HEK293 (cell line): ENCODE measurements around the gene R3HDM2.
A peak's percentile ranks its signal among the peaks of the same experiment; 100 is the strongest.

Experiments
- BCL11B ChIP-seq: fragments of 450-650 bp; formaldehyde crosslinking; IDR thresholded peaks from 2 replicates; pipeline ENCODE4 v1.5.1; 2016; ENCODE audit warnings: low read depth, missing biosample characterization, missing genetic modification characterization
- GLIS1 ChIP-seq: fragments of 450-650 bp; formaldehyde crosslinking; IDR thresholded peaks from 2 replicates; pipeline ENCODE4 v1.5.1; 2016; ENCODE audit warnings: missing biosample characterization, missing genetic modification characterization
- HIC1 ChIP-seq: fragments of 450-650 bp; formaldehyde crosslinking; IDR thresholded peaks from 2 replicates; pipeline ENCODE4 v1.5.1; 2016; ENCODE audit warnings: missing biosample characterization, missing genetic modification characterization
- INSM2 ChIP-seq: fragments of 450-650 bp; formaldehyde crosslinking; IDR thresholded peaks from 2 replicates; pipeline ENCODE4 v1.5.1; 2016; ENCODE audit warnings: missing biosample characterization, missing genetic modification characterization
- KLF1 ChIP-seq: fragments of 450-650 bp; formaldehyde crosslinking; IDR thresholded peaks from 2 replicates; pipeline ENCODE4 v1.5.1; 2016; ENCODE audit warnings: missing biosample characterization, missing genetic modification characterization
- KLF9 ChIP-seq: fragments of 450-650 bp; formaldehyde crosslinking; IDR thresholded peaks from 2 replicates; pipeline ENCODE4 v1.5.1; 2016; ENCODE audit warnings: missing biosample characterization, missing genetic modification characterization, low read depth
- WT1 ChIP-seq: fragments of 450-650 bp; formaldehyde crosslinking; IDR thresholded peaks from 2 replicates; pipeline ENCODE4 v1.5.1; 2016; ENCODE audit warnings: missing biosample characterization, missing genetic modification characterization
- YY2 ChIP-seq: fragments of 450-650 bp; formaldehyde crosslinking; IDR thresholded peaks from 2 replicates; pipeline ENCODE4 v1.5.1; 2016; ENCODE audit warnings: missing biosample characterization, missing genetic modification characterization
- ZBTB11 ChIP-seq: fragments of 450-650 bp; formaldehyde crosslinking; conservative IDR thresholded peaks from 2 replicates; pipeline ENCODE4 v1.5.1; 2016; ENCODE audit warnings: low read depth, missing biosample characterization, missing genetic modification characterization
- ZBTB49 ChIP-seq: fragments of 450-650 bp; formaldehyde crosslinking; IDR thresholded peaks from 2 replicates; pipeline ENCODE4 v1.5.1; 2016; ENCODE audit warnings: missing biosample characterization, missing genetic modification characterization, low read depth
- ZFP37 ChIP-seq: fragments of 450-650 bp; formaldehyde crosslinking; IDR thresholded peaks from 2 replicates; pipeline ENCODE4 v1.5.1; 2016; ENCODE audit warnings: missing biosample characterization, missing genetic modification characterization
- ZNF214 ChIP-seq: fragments of 450-650 bp; formaldehyde crosslinking; IDR thresholded peaks from 2 replicates; pipeline ENCODE4 v1.5.1; 2017; ENCODE audit warnings: missing biosample characterization, mild to moderate bottlenecking, missing genetic modification characterization, borderline replicate concordance
- ZNF341 ChIP-seq: fragments of 450-650 bp; formaldehyde crosslinking; IDR thresholded peaks from 2 replicates; pipeline ENCODE4; 2016; ENCODE audit warnings: low read depth, missing biosample characterization, missing genetic modification characterization
- ZNF391 ChIP-seq: fragments of 450-650 bp; formaldehyde crosslinking; IDR thresholded peaks from 2 replicates; pipeline ENCODE4 v1.5.1; 2016; ENCODE audit warnings: low read depth, missing biosample characterization, missing genetic modification characterization, borderline replicate concordance
- ZNF398 ChIP-seq: fragments of 450-650 bp; formaldehyde crosslinking; IDR thresholded peaks from 2 replicates; pipeline ENCODE4 v1.5.1; 2017; ENCODE audit warnings: missing biosample characterization, missing genetic modification characterization
- ZNF513 ChIP-seq: fragments of 450-650 bp; IDR thresholded peaks from 2 replicates; pipeline ENCODE4 v1.5.1; 2018; ENCODE audit warnings: missing biosample characterization, missing genetic modification characterization
- ZNF624 ChIP-seq: fragments of 450-650 bp; formaldehyde crosslinking; IDR thresholded peaks from 2 replicates; pipeline ENCODE4 v1.5.1; 2017; ENCODE audit warnings: missing biosample characterization, missing genetic modification characterization
- ZNF692 ChIP-seq: fragments of 450-650 bp; formaldehyde crosslinking; IDR thresholded peaks from 2 replicates; pipeline ENCODE4 v1.5.1; 2016; ENCODE audit warnings: missing biosample characterization, missing genetic modification characterization
- ZNF792 ChIP-seq: fragments of 450-650 bp; formaldehyde crosslinking; IDR thresholded peaks from 2 replicates; pipeline ENCODE4 v1.5.1; 2016; ENCODE audit warnings: missing biosample characterization, missing genetic modification characterization
- ZSCAN30 ChIP-seq: fragments of 450-650 bp; IDR thresholded peaks from 2 replicates; pipeline ENCODE4 v1.5.1; 2018; ENCODE audit warnings: missing biosample characterization, mild to moderate bottlenecking, missing genetic modification characterization, moderate library complexity
- ZSCAN4 ChIP-seq: fragments of 450-650 bp; formaldehyde crosslinking; IDR thresholded peaks from 2 replicates; pipeline ENCODE4 v1.5.1; 2017; ENCODE audit warnings: missing biosample characterization, missing genetic modification characterization

R3HDM2 gene

GRCh38 chr12:57214398-57214781 lies 216.5 kb downstream of the R3HDM2 start (continued):
- no peak for TF ChIP-seq ZNF214
- no peak for TF ChIP-seq YY2 (tag by site-specific recombination)
- no peak for TF ChIP-seq ZNF391 (tag by site-specific recombination)
- TF ChIP-seq ZBTB11 = 0 out of 2 replicates have a peak, but pooled peaks have one; percentile 17
- no peak for TF ChIP-seq ZSCAN4 (tag by site-specific recombination)
- TF ChIP-seq ZNF624 (tag by site-specific recombination) = no peak
- TF ChIP-seq INSM2 = no peak
- no peak for TF ChIP-seq ZNF513
- no peak for TF ChIP-seq ZFP37 (tag by site-specific recombination)
- peak; percentile 76 for TF ChIP-seq HIC1
- 0 out of 2 replicates have a peak, but pooled peaks have one; percentile 25 for TF ChIP-seq KLF9
- peak; percentile 12; the same call in 1 of the 2 replicates for TF ChIP-seq GLIS1 (tag by site-specific recombination)
- no peak; the same call in 1 of the 2 replicates for TF ChIP-seq ZNF341 (tag by site-specific recombination)
- TF ChIP-seq ZNF792 = peak; percentile 85
- peak; percentile 23; the same call in 1 of the 2 replicates for TF ChIP-seq ZNF692
- no peak for TF ChIP-seq WT1 (tag by site-specific recombination)
- no peak for TF ChIP-seq BCL11B (tag by site-specific recombination)
- peak; percentile 54 for TF ChIP-seq KLF1
- TF ChIP-seq ZBTB49 (tag by site-specific recombination) = no peak
- TF ChIP-seq ZSCAN30 (tag by site-specific recombination) = no peak
- TF ChIP-seq ZNF398 (tag by site-specific recombination) = peak; percentile 26; the same call in 1 of the 2 replicates
